GM08714 (cell line): ENCODE measurements around the gene DUSP1.
"Not testable (repeated sequence)": the region's sequence is repeated elsewhere in the genome, so short reads cannot be mapped to it uniquely, and the experiment has no call there.

Source experiments
- H3K4me3 ChIP-seq: fragments of 200-500 bp; sonication (Bioruptor generic); 2 replicates; pipeline ENCODE4 v1.5.1; 2014; ENCODE audit warnings: mild to moderate bottlenecking, low read length, inconsistent platforms
- ZNF274 ChIP-seq: IDR thresholded peaks from 2 replicates; pipeline ENCODE4 v1.6.1; 2012; ENCODE audit warnings: mild to moderate bottlenecking, low read depth, low read length

Gene DUSP1

DNA sequence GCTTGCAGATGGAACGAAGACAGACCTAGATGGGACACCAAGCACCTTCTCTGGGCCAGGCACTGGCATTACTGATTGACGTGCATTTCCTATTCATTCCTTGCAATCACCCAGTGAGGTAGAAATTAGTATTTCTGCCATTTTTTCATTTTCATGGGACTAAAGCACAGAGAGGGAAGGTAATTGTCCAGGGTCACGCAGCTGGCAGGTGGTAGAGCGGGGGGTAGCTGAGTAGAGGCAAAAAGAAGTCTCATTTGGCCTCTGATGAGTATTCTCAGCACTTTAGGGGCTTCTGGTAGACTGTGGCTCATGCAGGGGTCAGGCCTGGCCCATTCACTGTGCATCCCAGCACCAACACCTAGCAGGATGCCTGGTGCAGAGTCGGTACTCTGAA, 19.5 kb upstream of the DUSP1 start:
- H3K4me3 ChIP-seq, result no peak overlapping the region
- no peak for TF ChIP-seq ZNF274

DNA sequence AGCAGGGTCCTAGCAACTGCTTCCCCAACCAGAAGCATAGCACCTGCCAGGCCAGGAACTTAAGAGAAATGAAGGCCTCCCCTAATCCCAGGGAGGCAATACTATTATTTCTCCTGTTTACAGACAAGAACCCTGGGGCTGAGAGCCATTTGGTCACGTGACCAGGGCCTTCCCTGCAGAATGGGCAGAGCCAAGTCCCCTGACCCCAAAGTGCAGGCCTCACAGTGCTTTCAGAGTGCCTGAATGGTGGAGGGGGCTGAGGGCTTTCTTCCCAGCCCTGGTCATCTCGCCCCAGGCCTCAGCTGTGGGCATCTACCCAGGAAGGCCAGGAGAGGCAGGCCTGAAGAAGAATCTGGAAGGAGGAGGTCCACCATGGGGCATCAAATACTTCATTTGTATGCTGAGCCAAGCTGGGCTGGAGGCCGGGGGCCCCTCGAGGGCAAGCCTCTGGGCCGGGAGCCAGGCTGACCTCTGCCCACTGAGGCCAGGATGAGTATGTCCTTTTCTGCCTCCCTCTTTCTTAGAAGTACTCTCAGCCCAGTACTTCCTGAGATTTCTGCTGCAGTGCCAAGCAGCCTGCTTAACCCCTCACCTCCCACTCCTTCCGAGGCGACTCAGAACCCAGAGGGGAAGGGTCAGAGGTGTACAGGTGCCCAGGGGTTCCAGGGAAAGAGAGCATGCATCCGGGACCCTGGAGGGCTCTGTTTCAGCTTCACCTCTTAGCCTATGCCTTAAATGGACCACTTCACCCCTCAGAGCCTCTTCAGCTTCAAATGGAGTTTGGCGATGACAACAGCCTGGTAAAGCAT, 18.9 kb upstream of the DUSP1 start:
- no peak overlapping the region for H3K4me3 ChIP-seq
- TF ChIP-seq ZNF274, result no peak

DNA sequence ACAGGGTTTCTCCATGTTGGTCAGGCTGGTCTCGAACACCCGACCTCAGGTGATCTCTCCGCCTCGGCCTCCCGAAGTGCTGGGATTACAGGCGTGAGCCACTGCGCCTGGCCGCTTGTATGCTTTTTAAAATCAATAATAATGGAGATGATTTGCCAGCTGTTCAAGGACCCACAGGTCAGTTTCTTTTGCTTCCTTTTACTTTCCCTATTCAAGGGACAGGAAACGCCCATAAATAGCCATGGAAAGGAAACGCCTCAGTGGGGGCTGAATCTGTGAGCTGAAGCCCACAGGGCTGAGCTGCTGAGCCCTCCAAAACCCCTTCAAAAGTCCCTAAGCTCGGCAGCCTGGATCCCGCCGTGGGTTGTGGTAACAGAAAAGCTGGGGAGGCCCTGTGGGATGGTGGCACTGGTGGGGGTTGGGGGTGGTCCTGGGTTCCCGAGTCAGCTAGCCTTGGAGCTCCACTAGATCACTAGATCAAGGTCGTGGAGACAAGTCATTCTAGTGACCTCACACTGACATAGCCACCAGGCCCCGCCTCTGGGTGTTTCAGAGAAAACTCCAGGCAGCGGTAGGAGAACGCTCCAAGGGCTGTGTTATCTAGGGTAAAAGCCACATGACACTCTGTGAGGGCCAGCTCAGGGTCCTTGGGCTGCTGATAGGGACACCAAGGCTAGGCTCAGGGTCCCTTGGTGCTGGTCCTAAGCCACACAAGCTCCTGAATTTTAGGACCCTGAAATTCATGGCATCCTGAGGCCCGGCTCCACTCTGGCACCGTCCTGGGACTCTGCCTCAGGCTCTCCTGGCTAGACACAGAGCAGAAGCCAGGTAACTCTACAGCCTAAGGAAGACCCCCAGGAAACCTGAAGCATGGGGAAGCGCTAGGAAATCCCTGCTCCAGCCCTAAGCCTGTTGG, 18.0 kb upstream of the DUSP1 start:
- H3K4me3 ChIP-seq, result no peak overlapping the region
- no peak for TF ChIP-seq ZNF274

GRCh38 chr5:172787538-172787937, 16.5 kb upstream of the DUSP1 start:
- H3K4me3 ChIP-seq, result not testable (repeated sequence)

- no peak for TF ChIP-seq ZNF274
These were observed 15.9 kb upstream of the DUSP1 start for GRCh38 chr5:172786736-172787462.

DNA sequence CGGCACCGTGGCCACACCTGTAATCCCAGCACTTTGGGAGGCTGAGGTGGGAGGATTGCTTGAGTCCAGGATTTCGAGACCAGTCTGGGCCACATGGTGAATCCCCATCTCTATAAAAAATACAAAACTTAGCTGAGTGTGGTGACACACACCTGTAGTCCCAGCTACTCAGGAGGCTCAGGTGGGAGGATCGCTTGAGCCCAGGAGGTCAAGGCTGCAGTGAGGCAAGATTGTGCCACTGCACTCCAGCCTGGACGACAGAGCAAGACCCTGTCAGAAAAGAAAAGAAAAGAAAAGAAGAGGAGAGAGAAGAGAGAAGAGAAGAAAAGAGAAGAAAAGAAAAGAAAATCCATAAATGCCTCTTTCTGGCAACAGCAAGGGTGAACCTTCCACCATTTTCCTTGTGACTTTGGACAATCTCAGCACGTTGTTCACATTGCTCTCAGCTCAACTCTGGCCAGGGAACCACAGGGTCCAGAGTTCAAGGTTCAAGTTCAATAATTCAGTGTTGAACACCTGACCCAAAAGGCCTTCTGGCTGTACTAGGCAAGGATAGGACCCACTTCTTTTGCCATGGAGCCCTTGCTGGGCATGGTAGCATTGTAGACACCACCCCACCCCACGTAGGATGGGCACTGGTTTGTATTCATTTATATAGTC, 14.6 kb upstream of the DUSP1 start:
- H3K4me3 ChIP-seq, result no peak overlapping the region
- TF ChIP-seq ZNF274, result no peak

More at GRCh38 chr5:172786736-172787462, 15.9 kb upstream of the DUSP1 start:
- H3K4me3 ChIP-seq, result no peak overlapping the region

GRCh38 chr5:172784162-172784561, 13.2 kb upstream of the DUSP1 start:
- not testable (repeated sequence) for H3K4me3 ChIP-seq

GRCh38 chr5:172783319-172783718, 12.3 kb upstream of the DUSP1 start:
- not testable (repeated sequence) for H3K4me3 ChIP-seq

DNA sequence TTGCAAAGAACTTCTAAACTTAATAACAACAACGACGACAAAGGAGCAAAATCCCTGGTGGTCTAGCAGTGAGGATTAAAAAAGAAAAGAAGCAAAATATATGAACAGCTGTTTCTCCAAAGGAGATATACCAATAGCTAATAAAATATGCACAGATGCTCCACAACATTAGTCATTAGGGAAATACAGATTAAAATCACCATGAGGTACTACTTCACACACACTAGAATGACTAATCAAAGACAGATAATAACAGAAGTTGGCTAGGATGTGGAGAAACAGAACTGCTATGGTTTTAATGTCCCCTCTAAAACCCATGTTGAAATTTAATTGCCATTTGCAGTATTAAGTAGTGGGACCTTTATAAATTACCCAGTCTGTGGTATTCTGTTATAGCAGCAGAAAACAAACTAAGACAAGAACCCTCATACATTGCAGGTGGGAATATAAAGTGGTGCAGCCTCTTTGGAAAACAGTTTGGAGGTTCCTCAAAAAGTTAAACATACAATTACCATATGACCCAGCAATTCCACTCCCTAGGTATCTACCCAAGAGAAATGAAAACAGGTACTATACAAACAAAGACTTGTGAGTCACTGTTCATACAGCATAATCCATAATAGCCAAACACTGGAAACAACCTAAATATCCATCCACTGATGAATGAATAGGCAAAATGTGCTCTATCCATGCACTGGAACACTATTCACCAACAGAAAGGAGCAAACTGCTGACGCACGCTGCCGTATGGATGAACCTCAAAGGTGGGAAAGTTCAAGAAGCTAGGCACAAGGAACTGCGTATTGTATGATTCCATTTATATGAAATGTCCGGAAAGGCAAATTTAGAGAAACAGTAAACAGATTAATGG, 11.4 kb upstream of the DUSP1 start:
- no peak overlapping the region for H3K4me3 ChIP-seq
- no peak for TF ChIP-seq ZNF274

GRCh38 chr5:172779691-172780341, 8.8 kb upstream of the DUSP1 start:
- no peak for TF ChIP-seq ZNF274
- H3K4me3 ChIP-seq, result no peak overlapping the region

DNA sequence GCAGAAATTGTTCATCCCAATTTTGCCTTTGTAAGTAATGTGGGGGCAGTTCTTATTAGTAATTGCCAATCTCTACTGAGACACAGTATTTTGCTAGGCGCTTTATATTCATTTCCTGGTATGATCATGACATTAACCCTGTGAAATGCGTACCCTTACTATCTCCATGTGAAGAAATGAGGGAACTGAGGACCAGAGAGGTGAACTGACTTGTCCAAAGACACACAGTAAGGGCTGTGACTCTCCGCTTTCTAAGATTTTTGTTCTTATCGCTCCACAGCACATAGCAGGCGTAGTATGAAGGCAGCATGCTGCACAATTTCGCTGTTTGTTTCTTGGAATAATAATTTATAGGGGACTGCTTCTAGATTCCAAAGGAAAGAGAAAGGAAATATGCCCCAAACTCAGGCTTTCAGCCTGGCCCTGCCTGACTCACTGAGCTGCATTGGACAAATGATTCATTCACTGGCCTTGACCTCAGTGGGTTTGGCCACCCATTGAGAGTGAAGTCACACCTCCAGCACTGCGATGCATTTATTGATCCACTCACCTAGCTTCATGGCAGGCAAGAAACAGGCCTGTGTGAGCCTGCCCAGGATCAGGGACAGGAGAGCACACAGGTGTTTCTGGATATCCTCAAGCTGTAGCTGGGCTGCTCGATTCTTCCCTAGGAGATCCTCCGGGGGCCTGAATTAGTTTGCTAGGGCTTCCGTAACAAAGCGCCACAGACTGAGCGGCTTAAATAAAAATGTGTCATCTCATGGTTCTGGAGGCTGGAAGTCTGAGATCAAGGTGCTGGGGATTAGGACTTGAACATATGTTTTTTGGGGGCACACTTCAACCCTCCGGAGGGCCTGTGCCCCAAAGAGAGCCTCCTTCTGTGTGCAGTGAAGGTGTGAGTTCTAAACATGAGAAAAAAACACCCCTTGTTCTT, 7.2 kb upstream of the DUSP1 start:
- TF ChIP-seq ZNF274, result no peak
- H3K4me3 ChIP-seq, result peak overlapping the region; percentile 20; the same call in 1 of the 2 replicates

DNA sequence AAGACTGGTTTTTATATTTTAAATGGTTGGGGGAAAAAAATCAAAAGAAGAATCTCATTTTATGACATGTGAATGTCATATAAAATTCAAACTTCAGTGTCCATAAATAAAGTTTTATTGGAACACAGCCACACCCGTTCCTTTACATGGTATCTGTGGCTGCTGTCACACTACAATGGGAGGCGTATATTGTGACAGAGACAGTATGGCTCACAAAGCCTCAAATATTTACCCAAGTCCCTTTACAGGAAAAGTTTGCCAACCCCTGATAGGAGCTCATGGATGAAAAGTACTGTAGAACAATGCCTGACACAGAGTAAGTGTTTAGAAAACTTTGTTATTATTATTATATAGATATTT, 5.2 kb upstream of the DUSP1 start:
- no peak overlapping the region for H3K4me3 ChIP-seq
- TF ChIP-seq ZNF274, result no peak
